Limb (tissue), 2 donors: Measurements from ENCODE around the gene ZNF20.

Experiments used
- DNase-seq, 2 donors: peaks; one replicate each; pipeline ENCODE4 v3.0.0-alpha.2; 2016; ENCODE audit errors: extremely low spot score in 2 of 2

ZNF20 gene

DNA sequence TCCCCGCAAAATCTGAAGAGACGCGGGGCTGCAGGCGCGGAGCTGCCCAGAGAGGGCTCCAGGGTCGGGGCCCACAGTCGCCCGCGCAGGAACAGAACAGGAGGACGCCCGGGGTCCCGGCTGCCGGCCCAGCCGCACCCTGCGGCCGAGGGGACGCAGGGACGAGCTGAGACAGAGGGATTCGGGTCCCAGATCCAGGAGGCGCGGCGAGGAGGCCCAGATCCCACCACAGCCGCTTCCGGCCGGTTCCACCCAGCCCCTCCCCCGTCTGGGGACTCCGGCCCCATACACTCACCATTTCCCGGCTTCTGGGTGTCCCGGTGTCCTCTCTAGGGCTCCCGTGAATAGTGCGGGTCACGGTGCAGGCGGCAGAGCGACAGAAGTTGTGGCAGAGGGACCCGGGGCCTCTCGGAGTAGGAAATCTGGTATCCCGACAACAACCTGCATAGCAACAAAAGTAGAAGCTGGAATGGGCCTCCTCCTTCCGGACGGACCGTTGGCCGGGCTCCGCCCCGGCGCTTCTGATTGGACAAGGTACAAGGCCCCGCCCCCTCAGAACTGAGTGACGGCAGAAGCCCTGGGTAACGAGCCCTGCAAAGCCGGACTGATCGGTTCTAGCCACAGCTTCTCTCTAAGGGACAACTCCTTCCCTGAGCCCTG is at the start of gene ZNF20:
TSS of gene ZNF20 (minus strand) at position 466 of the 660 bp plus-strand sequence. CDS start at position 298, 168 bp downstream.
- peak; percentile 95 for DNase-seq

- DNase-seq = no peak
These were observed 47.5 kb upstream of the ZNF20 start for GRCh38 chr19:12187625-12188024.

GRCh38 chr19:12180377-12180776 is 40.2 kb upstream of the ZNF20 start:
- DNase-seq = no peak

GRCh38 chr19:12166626-12167025 is 26.5 kb upstream of the ZNF20 start:
- DNase-seq = no peak

GRCh38 chr19:12163826-12164225 is 23.7 kb upstream of the ZNF20 start:
- no peak for DNase-seq

GRCh38 chr19:12162882-12163806 is 23.0 kb upstream of the ZNF20 start, which contains the start of gene ZNF136:
TSS of gene ZNF136 (plus strand) at chr19:12163096. CDS start at chr19:12163204, 108 bp downstream.
- peak; percentile 92 to 94 for DNase-seq

GRCh38 chr19:12162513-12162881 is 22.3 kb upstream of the ZNF20 start:
- DNase-seq = no peak

- peak in 1 of 2 donors; percentile 27 for DNase-seq
These were observed 19.7 kb upstream of the ZNF20 start for GRCh38 chr19:12159773-12160414.

GRCh38 chr19:12156223-12157058 is 16.3 kb upstream of the ZNF20 start, which contains the start of gene ZNF625:
TSS of gene ZNF625 (minus strand) at chr19:12156734. CDS start at chr19:12156558, 176 bp downstream.
- DNase-seq = peak; percentile 75 to 93

DNA sequence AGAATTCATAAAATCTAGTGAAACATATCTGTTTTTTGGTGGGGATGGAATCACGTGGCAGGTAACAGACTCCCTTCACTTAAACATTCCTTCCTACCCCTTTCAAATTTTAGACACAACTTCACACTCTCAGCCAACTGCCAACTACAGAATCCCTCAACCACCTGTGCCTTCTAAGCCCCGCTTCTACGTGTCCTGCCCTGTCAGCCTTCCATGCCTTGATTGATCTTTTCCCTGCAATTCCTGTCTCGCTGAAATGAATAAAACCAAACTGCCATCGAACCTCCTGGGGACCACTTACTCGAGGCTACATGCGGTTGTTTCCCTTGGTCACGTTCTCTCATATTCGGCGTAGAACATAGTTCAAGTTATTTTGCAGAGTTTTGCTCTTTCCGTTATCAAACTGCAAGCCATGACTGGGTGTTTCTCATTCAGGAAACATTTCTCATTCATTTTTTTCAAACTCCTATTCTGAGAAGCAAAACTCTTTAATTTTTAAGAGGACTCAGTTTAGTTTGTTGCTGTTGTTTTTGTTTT is 15.2 kb upstream of the ZNF20 start:
- DNase-seq = no peak

- no peak for DNase-seq
These were observed 5.2 kb upstream of the ZNF20 start for GRCh38 chr19:12145348-12145747.

GRCh38 chr19:12141405-12141736 is 1.2 kb upstream of the ZNF20 start:
- no peak for DNase-seq

DNA sequence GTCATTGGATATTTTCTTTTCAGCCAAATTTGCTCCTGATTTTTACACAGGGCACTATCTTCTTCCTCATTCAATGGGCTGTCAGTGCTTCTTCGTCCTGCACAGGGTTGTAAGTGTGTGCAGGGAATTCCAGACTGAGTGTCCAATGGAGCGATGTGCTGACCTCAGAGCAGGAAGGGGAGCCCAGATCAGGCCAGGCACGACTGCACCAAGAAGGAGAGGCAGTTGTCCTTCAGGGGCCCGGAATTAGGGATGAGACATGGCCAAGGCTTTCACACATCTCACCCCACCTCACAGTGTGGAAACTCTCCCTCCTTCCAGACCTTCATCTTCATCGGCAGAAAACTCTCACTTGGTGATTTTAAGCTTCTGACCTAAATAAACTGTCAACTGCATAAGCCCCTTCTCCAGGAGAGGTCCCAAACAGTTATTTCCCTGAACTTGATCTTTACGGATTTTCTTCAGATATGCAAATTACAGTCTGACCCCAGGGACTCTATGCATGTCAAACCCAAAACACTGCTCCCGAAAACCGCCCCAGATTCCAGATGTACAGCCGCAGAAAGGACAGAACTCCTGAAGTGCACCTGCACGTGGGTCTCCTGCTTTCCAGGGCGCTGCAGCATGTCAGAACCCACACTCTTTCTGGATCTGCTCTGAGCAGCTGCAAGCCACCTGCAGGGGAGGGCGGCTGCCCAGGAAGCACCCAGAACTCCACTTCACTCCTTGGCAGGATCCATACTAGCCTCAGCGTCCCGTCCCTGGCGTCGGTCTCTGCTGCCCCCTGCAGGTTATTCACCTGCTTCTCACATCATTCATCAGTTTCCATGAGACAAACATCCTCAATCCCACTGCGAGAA is 625 bp upstream of the ZNF20 start:
- peak; percentile 85 to 92 for DNase-seq

GRCh38 chr19:12139269-12139668 is 881 bp downstream of the ZNF20 start:
- no peak for DNase-seq

- no peak for DNase-seq
These were observed 2.8 kb downstream of the ZNF20 start for GRCh38 chr19:12137221-12137940.

GRCh38 chr19:12133069-12133468 is 7.1 kb downstream of the ZNF20 start:
- DNase-seq = no peak

DNA sequence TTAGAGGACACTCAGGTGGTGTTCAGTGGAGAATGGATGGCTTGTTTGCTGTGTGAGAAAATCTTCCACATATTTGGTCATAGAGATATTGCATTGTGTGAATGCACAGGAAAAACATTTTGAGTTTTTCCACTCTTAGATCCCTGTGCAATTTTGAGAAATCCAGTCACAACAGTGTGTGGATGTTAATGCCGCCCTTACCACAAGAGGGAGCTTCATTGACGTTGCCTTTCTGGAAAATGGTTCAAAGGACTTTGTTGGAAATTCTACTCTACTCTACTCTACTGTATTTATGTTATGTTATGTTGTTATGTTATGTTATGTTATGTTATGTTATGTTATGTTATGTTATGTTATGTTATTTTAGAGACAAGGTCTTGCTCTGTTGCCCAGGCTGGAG is 13.4 kb downstream of the ZNF20 start:
- DNase-seq = no peak

DNA sequence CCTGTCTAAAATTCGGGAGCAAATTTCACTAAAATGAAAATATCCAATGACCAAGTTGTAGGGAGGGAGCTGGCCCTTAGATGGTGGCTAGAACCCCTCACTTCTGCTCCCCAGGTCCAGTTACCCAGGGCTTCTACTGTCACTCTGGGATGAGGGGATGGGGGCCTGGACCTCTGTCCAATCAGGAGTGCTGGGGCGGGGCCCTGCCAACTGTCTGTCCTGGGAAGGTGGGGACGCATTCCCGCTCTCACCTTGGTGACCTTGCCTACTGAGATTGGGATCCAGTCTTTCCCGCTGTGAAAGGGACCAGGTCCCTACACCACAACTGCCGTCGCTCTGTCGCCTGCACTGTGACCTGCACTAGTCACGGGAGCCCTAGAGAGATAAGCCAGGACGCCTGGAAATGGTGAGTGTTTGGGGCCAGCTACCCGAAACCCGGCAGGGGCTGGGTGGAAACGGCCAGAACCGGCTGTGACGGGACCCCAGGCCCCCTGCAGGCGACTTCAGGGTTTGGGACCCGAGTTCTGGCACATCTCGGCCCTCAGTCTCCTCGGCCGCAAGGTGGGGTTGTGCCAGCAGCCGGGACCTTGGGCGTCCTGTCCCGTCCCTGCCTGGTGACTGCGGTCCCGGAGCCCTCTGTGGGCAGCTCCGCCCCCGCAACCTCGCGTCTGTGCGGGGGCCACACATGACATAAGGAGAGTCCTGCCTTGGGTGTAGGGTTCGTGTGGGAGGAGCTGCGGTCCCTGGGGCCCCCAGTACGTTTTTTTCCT is 22.8 kb downstream of the ZNF20 start:
- no peak for DNase-seq

GRCh38 chr19:12113121-12113520 is 27.0 kb downstream of the ZNF20 start:
- DNase-seq = no peak
